IMR-90 (cell line): Measurements from ENCODE around the gene ANAPC1. TPM values are rescaled to one million over a fixed set of nuclear protein-coding genes. Genes with fewer than 3 reads are reported as not detected.

Experiments
- ATAC-seq: fragments of 200-7000 bp; cut with Tn5 transposase; 2 replicates; pipeline ENCODE4 v1.9.1; 2020; ENCODE audit warnings: low read depth, mild to moderate bottlenecking, moderate library complexity
- BruUV-seq: library from RNA; stranded (reverse); fragments of 400-500 nt; replicated peaks from 2 replicates; lab custom pipeline; 2021; lab: Mats Ljungman, UMichigan
- CTCF ChIA-PET: fragments of 300-600 bp; formaldehyde crosslinking; extraction: SDS; loops from one replicate; lab custom pipeline; 2021; ENCODE audit warnings: antibody characterized with exemption; lab: Yijun Ruan, JAX
- POLR2A ChIA-PET: fragments of 300-600 bp; sonication (Branson Sonifier 250); formaldehyde crosslinking; loops from one replicate; lab custom pipeline; 2022; ENCODE audit warnings: antibody characterized with exemption; ENCODE audit not compliant: unreplicated experiment; lab: Charles Lee
- DNase-seq: peaks from one replicate; pipeline ENCODE4 v3.0.0; 2013
- H2AFZ ChIP-seq: replicated peaks from 2 replicates; pipeline ENCODE3; 2013; ENCODE audit warnings: low read length, mild to moderate bottlenecking; ENCODE audit not compliant: poor library complexity
- H2AK5ac ChIP-seq: 2 replicates; pipeline ENCODE4 v1.6.1; 2013; ENCODE audit warnings: low read depth, low read length, inconsistent platforms
- H2AK9ac ChIP-seq: replicated peaks from 2 replicates; pipeline ENCODE3; 2013; ENCODE audit warnings: mild to moderate bottlenecking, low read depth, low read length, moderate library complexity; ENCODE audit not compliant: poor library complexity
- H2BK120ac ChIP-seq: 2 replicates; pipeline ENCODE4 v1.6.1; 2013; ENCODE audit warnings: low read depth, low read length, inconsistent platforms
- H2BK15ac ChIP-seq: 3 replicates; pipeline ENCODE4 v1.6.1; 2013; ENCODE audit warnings: low read depth, low read length, inconsistent platforms
- H2BK20ac ChIP-seq: 2 replicates; pipeline ENCODE4 v1.6.1; 2013; ENCODE audit warnings: low read depth, mild to moderate bottlenecking, inconsistent platforms, low read length, moderate library complexity
- H2BK5ac ChIP-seq: 2 replicates; pipeline ENCODE4 v1.6.1; 2013; ENCODE audit warnings: mild to moderate bottlenecking, low read depth, low read length, inconsistent platforms; ENCODE audit not compliant: poor library complexity, severe bottlenecking
- H3K14ac ChIP-seq: replicated peaks from 2 replicates; pipeline ENCODE4 v1.6.1; 2013; ENCODE audit warnings: low read depth, low read length, inconsistent platforms
- H3K18ac ChIP-seq: 2 replicates; pipeline ENCODE4 v1.6.1; 2013; ENCODE audit warnings: low read depth, low read length, control low read depth
- H3K23ac ChIP-seq: 2 replicates; pipeline ENCODE4 v1.6.1; 2013; ENCODE audit warnings: low read depth, low read length, inconsistent platforms
- H3K27ac ChIP-seq: 2 replicates; pipeline ENCODE4 v1.5.1; 2013; ENCODE audit warnings: mild to moderate bottlenecking, control low read depth, low read length; ENCODE audit not compliant: insufficient read depth
- H3K27me3 ChIP-seq: 2 replicates; pipeline ENCODE4 v1.6.1; 2013; ENCODE audit warnings: low read length; ENCODE audit not compliant: control insufficient read depth, insufficient read depth
- H3K36me3 ChIP-seq: 2 replicates; pipeline ENCODE4 v1.6.1; 2013; ENCODE audit warnings: low read length, mixed read lengths; ENCODE audit not compliant: control insufficient read depth, insufficient read depth
- H3K4ac ChIP-seq: 2 replicates; pipeline ENCODE4 v1.6.1; 2013; ENCODE audit warnings: low read depth, low read length, inconsistent platforms
- H3K4me1 ChIP-seq: 2 replicates; pipeline ENCODE4 v1.6.1; 2013; ENCODE audit warnings: low read length, mixed read lengths; ENCODE audit not compliant: control insufficient read depth, insufficient read depth
- H3K4me2 ChIP-seq: 2 replicates; pipeline ENCODE4 v1.6.1; 2013; ENCODE audit warnings: low read depth, mild to moderate bottlenecking, control low read depth, low read length, moderate library complexity
- H3K4me3 ChIP-seq: 2 replicates; pipeline ENCODE4 v1.5.1; 2013; ENCODE audit warnings: low read depth, mild to moderate bottlenecking, control low read depth, low read length, moderate library complexity; ENCODE audit not compliant: insufficient read depth
- H3K56ac ChIP-seq: 2 replicates; pipeline ENCODE4 v1.6.1; 2013; ENCODE audit warnings: low read length, inconsistent platforms; ENCODE audit not compliant: insufficient read depth; ENCODE audit errors: extremely low read depth
- H3K79me1 ChIP-seq, 2 experiments: 2 replicates each; pipeline ENCODE4 v1.6.1; 2013; ENCODE audit warnings: low read length in 2 of 2, inconsistent platforms in 1 of 2, low read depth in 1 of 2
- H3K9ac ChIP-seq: 2 replicates; pipeline ENCODE4 v1.6.1; 2013; ENCODE audit warnings: low read depth, low read length, control low read depth
- H3K9me1 ChIP-seq: 2 replicates; pipeline ENCODE4 v1.6.1; 2013; ENCODE audit warnings: low read length, inconsistent platforms; ENCODE audit not compliant: insufficient read depth
- H3K9me3 ChIP-seq: 2 replicates; pipeline ENCODE4 v1.6.1; 2013; ENCODE audit warnings: low read length; ENCODE audit not compliant: control insufficient read depth, insufficient read depth
- H4K20me1 ChIP-seq: 2 replicates; pipeline ENCODE4 v1.6.1; 2013; ENCODE audit warnings: low read length, inconsistent platforms; ENCODE audit not compliant: insufficient read depth
- H4K5ac ChIP-seq: 2 replicates; pipeline ENCODE4 v1.6.1; 2013; ENCODE audit warnings: mild to moderate bottlenecking, low read depth, low read length, control low read depth
- H4K8ac ChIP-seq, 2 experiments: 2 replicates each; pipeline ENCODE4 v1.6.1; 2013; ENCODE audit warnings: low read depth in 2 of 2, low read length in 2 of 2, control low read depth in 1 of 2, inconsistent platforms in 1 of 2
- H4K91ac ChIP-seq: 2 replicates; pipeline ENCODE4 v1.6.1; 2013; ENCODE audit warnings: low read depth, low read length, inconsistent platforms; ENCODE audit not compliant: insufficient read depth
- BHLHE40 ChIP-seq: fragments of 150-350 bp; IDR thresholded peaks from 2 replicates; pipeline ENCODE4 v1.6.1; 2016; ENCODE audit warnings: mild to moderate bottlenecking, low read depth, low read length
- CEBPB ChIP-seq: IDR thresholded peaks from 2 replicates; pipeline ENCODE4 v1.6.1; 2012; ENCODE audit warnings: low read depth, low read length, improper control_type of control experiment
- CHD1 ChIP-seq: IDR thresholded peaks from 2 replicates; pipeline ENCODE4 v1.6.1; 2012; ENCODE audit warnings: low read depth, low read length, improper control_type of control experiment
- MAFK ChIP-seq: IDR thresholded peaks from 2 replicates; pipeline ENCODE4 v1.6.1; 2012; ENCODE audit warnings: low read depth, low read length, improper control_type of control experiment
- MAZ ChIP-seq: IDR thresholded peaks from 2 replicates; pipeline ENCODE4 v1.6.1; 2012; ENCODE audit warnings: low read depth, mild to moderate bottlenecking, low read length, improper control_type of control experiment, moderate library complexity, borderline replicate concordance
- MXI1 ChIP-seq: IDR thresholded peaks from 2 replicates; pipeline ENCODE4 v1.6.1; 2012; ENCODE audit warnings: low read depth, mild to moderate bottlenecking, low read length, moderate library complexity, borderline replicate concordance
- NFE2L2 ChIP-seq: fragments of 150-350 bp; IDR thresholded peaks from 2 replicates; pipeline ENCODE4 v1.6.1; 2016; ENCODE audit warnings: low read depth, mild to moderate bottlenecking, low read length
- RAD21 ChIP-seq: IDR thresholded peaks from 2 replicates; pipeline ENCODE4 v1.6.1; 2012; ENCODE audit warnings: low read length, improper control_type of control experiment
- RCOR1 ChIP-seq: IDR thresholded peaks from 2 replicates; pipeline ENCODE4 v1.6.1; 2012; ENCODE audit warnings: mild to moderate bottlenecking, low read length, improper control_type of control experiment; ENCODE audit not compliant: insufficient replicate concordance
- RFX5 ChIP-seq: IDR thresholded peaks from 2 replicates; pipeline ENCODE4 v1.8.0; 2012; ENCODE audit warnings: low read depth, mild to moderate bottlenecking, low read length, moderate library complexity
- WGBS, 2 experiments: methylation state at CpG; one replicate each; pipeline versions ENCODE4 v1.1.5 to v1.1.7; 2013; ENCODE audit warnings: missing lambda C conversion rate in 2 of 2; ENCODE audit not compliant: insufficient read length in 1 of 2; ENCODE audit errors: extremely low coverage in 2 of 2; 5-methylcytosine and 5-hydroxymethylcytosine counted together
- dilution Hi-C: fragments of 300-500 bp; cut with HindIII; formaldehyde crosslinking; loops from one replicate; pipeline ENCODE4 v1.14.3; 2018; ENCODE audit warnings: low sequenced_read_pairs; ENCODE audit not compliant: unreplicated experiment
- in situ Hi-C: fragments of 300-500 bp; cut with MboI; formaldehyde crosslinking; loops from 3 replicates; pipeline ENCODE4 v1.14.3; 2019; ENCODE audit warnings: low sequenced_read_pairs, inconsistent platforms, mixed read lengths
- intact Hi-C: fragments of 100-400 bp; cut with micrococcal nuclease; formaldehyde crosslinking; loops from 2 replicates; pipeline ENCODE4 v1.10.0; 2022
- polyA plus RNA-seq, 3 experiments: library from polyadenylated mRNA; depleted of rRNA; stranded (reverse); fragments of >200 nt; gene quantifications; 2 replicates each; pipeline ENCODE4 v1.2.3, GENCODE V29; 2012; ENCODE audit warnings: low replicate concordance in 1 of 3
- total RNA-seq: library from RNA; depleted of rRNA; stranded (reverse); fragments of >200 nt; gene quantifications from 2 replicates; pipeline ENCODE4 v1.2.3, GENCODE V29; 2012
- TF ChIP-seq, protein P1 (sequence below): conservative IDR thresholded peaks from 2 replicates; pipeline ENCODE4 v1.5.1; 2012; ENCODE audit warnings: mild to moderate bottlenecking, low read depth, low read length, improper control_type of control experiment
- TF ChIP-seq, protein P2 (sequence below): fragments of 150-350 bp; IDR thresholded peaks from 2 replicates; pipeline ENCODE4 v1.6.1; 2017; ENCODE audit warnings: mild to moderate bottlenecking, antibody characterized with exemption, low read length, low read depth
- TF ChIP-seq, protein P3 (sequence below): fragments of 150-350 bp; IDR thresholded peaks from 2 replicates; pipeline ENCODE4 v1.6.1; 2016; ENCODE audit warnings: low read depth, mild to moderate bottlenecking, low read length, moderate library complexity, borderline replicate concordance

Gene ANAPC1
- total and polyA plus RNA-seq, 2 of the 4 experiments (the other 2 are of a cell fraction): 14.6 to 50.7 TPM

DNA sequence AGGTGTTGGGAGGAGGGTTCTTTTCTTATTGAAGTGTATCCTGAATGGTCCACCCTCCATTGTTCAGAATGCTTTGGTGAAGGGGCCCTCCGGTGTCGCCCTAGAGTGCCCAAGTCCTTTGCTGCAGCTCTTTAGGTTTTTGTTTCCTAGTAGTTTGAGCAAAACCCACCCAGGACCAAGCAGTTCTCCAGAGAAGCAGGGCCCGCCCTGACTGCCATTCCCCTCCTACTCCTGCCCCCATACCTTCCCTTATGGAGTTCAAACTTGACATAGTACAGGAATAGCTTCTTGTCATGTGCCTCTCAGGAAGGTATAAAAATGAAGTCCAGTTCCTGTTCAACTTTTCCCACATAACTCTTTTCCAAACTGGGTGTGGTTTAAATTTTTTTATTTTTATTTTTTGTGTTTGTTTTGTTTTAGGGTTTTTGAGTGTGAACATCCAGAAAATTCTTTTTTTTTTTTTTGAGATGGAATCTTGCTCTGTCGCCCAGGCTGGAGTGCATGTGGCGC, 20.0 kb upstream of the ANAPC1 start:
- no peak overlapping the region for H2AFZ ChIP-seq
- DNase-seq (no peak), ATAC-seq (no peak)
- H2BK120ac ChIP-seq: no peak overlapping the region
- no peaks in the 10 kb centered on the region for H3K36me3 ChIP-seq
- no peak overlapping the region for H3K4ac ChIP-seq
- H4K20me1 ChIP-seq: no peaks in the 10 kb centered on the region
- H2BK20ac ChIP-seq: no peak overlapping the region
- peaks cover 4% of the 10 kb centered on the region; the same call in 1 of the 2 replicates for H3K4me1 ChIP-seq
- no TSS peak for BruUV-seq
- H3K27me3 ChIP-seq: peaks cover 49% of the 10 kb centered on the region
- no peaks in the 10 kb centered on the region for H3K79me1 ChIP-seq
- H3K18ac ChIP-seq: no peak overlapping the region
- no peak overlapping the region for H3K27ac ChIP-seq
- TF ChIP-seq RAD21: no peak
- TF ChIP-seq, protein P1, sequence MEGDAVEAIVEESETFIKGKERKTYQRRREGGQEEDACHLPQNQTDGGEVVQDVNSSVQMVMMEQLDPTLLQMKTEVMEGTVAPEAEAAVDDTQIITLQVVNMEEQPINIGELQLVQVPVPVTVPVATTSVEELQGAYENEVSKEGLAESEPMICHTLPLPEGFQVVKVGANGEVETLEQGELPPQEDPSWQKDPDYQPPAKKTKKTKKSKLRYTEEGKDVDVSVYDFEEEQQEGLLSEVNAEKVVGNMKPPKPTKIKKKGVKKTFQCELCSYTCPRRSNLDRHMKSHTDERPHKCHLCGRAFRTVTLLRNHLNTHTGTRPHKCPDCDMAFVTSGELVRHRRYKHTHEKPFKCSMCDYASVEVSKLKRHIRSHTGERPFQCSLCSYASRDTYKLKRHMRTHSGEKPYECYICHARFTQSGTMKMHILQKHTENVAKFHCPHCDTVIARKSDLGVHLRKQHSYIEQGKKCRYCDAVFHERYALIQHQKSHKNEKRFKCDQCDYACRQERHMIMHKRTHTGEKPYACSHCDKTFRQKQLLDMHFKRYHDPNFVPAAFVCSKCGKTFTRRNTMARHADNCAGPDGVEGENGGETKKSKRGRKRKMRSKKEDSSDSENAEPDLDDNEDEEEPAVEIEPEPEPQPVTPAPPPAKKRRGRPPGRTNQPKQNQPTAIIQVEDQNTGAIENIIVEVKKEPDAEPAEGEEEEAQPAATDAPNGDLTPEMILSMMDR: no peak
- no peak for TF ChIP-seq NFE2L2
- no peak for TF ChIP-seq BHLHE40
- no peak for TF ChIP-seq CEBPB
- TF ChIP-seq CHD1: no peak
- no peak for TF ChIP-seq MXI1
- TF ChIP-seq, protein P2, sequence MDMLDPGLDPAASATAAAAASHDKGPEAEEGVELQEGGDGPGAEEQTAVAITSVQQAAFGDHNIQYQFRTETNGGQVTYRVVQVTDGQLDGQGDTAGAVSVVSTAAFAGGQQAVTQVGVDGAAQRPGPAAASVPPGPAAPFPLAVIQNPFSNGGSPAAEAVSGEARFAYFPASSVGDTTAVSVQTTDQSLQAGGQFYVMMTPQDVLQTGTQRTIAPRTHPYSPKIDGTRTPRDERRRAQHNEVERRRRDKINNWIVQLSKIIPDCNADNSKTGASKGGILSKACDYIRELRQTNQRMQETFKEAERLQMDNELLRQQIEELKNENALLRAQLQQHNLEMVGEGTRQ: no peak
- no peak for TF ChIP-seq RCOR1
- no peak for TF ChIP-seq MAFK
- TF ChIP-seq MAZ: no peak
- TF ChIP-seq RFX5: no peak
- TF ChIP-seq, protein P3, sequence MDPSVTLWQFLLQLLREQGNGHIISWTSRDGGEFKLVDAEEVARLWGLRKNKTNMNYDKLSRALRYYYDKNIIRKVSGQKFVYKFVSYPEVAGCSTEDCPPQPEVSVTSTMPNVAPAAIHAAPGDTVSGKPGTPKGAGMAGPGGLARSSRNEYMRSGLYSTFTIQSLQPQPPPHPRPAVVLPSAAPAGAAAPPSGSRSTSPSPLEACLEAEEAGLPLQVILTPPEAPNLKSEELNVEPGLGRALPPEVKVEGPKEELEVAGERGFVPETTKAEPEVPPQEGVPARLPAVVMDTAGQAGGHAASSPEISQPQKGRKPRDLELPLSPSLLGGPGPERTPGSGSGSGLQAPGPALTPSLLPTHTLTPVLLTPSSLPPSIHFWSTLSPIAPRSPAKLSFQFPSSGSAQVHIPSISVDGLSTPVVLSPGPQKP: no peak
- no peak overlapping the region for H3K9ac ChIP-seq
- no peak overlapping the region for H3K56ac ChIP-seq
- POLR2A ChIA-PET: interaction anchor here (0.6 kb wide), 1 partner anchor 9 kb away, joined by 3 read pairs; no protein-coding TSS in a partner anchor
- no peak overlapping the region for H2AK5ac ChIP-seq
- H2BK15ac ChIP-seq: no peak overlapping the region
- intact Hi-C loops (no loop called here), dilution Hi-C loops (no loop called here), in situ Hi-C loops (no loop called here)
- WGBS, 2 experiments: no CpG with 5 or more reads among the region's 5 CpGs
- H4K8ac ChIP-seq: no peak overlapping the region
- no peaks in the 10 kb centered on the region for H3K9me3 ChIP-seq
- no peaks in the 10 kb centered on the region for H3K9me1 ChIP-seq
- H3K4me2 ChIP-seq: no peak overlapping the region
- no peak overlapping the region for H3K23ac ChIP-seq
- H2AK9ac ChIP-seq: no peak overlapping the region
- CTCF ChIA-PET: no interaction called here
- no peak overlapping the region for H3K14ac ChIP-seq
- H4K5ac ChIP-seq: no peak overlapping the region
- H3K4me3 ChIP-seq: no peak overlapping the region
- H4K91ac ChIP-seq: no peak overlapping the region
- H2BK5ac ChIP-seq: no peak overlapping the region
